HL-60 (cell line): ENCODE data around the gene PPP6C.
"Not testable (repeated sequence)": the region's sequence is repeated elsewhere in the genome, so short reads cannot be mapped to it uniquely, and the experiment has no call there.

Experiments used
- DNase-seq, 2 experiments: peaks; one replicate each; pipeline ENCODE4 v3.0.0-alpha.2; 2010 to 2020; ENCODE audit warnings: low read depth in 1 of 2, low spot score in 1 of 2
- H3K27ac ChIP-seq: fragments of 250-450 bp; sonication (Bioruptor Pico); replicated peaks from 2 replicates; pipeline ENCODE4 v1.5.1; 2020; ENCODE audit warnings: mild to moderate bottlenecking, moderate library complexity
- H3K27me3 ChIP-seq: fragments of 250-450 bp; sonication (Bioruptor Pico); 2 replicates; pipeline ENCODE4 v1.5.1; 2021; ENCODE audit warnings: mild to moderate bottlenecking, moderate library complexity; ENCODE audit not compliant: insufficient read depth, poor library complexity, severe bottlenecking
- H3K4me3 ChIP-seq: replicated peaks from 2 replicates; pipeline ENCODE4 v1.5.1; 2011; ENCODE audit warnings: mild to moderate bottlenecking, control low read depth, low read length; ENCODE audit not compliant: insufficient read depth
- GABPA ChIP-seq: IDR thresholded peaks from 2 replicates; pipeline ENCODE4 v1.6.1; 2012; ENCODE audit warnings: low read depth
- POLR2AphosphoS5 ChIP-seq: IDR thresholded peaks from 2 replicates; pipeline ENCODE4 v1.6.1; 2012; ENCODE audit warnings: low read depth
- REST ChIP-seq: IDR thresholded peaks from 2 replicates; pipeline ENCODE4 v1.6.1; 2012; ENCODE audit warnings: low read depth; ENCODE audit not compliant: insufficient replicate concordance
- SPI1 ChIP-seq: IDR thresholded peaks from 2 replicates; pipeline ENCODE4 v1.6.1; 2012; ENCODE audit warnings: low read depth, mild to moderate bottlenecking, borderline replicate concordance
- TF ChIP-seq, protein P1 (sequence below): IDR thresholded peaks from one replicate; pipeline ENCODE4 v1.5.1; 2011; ENCODE audit warnings: low read length, control low read depth, inconsistent platforms; ENCODE audit not compliant: insufficient read depth

The PPP6C gene

GRCh38 chr9:125172031-125172755, 17.4 kb downstream of the PPP6C start:
- no peaks in the 10 kb centered on the region for H3K27me3 ChIP-seq
- no peak overlapping the region for H3K4me3 ChIP-seq
- peak; percentile 19; the same call in 1 of the 2 replicates for TF ChIP-seq SPI1
- no peak for TF ChIP-seq POLR2AphosphoS5
- no peak for TF ChIP-seq REST
- TF ChIP-seq, protein P1, sequence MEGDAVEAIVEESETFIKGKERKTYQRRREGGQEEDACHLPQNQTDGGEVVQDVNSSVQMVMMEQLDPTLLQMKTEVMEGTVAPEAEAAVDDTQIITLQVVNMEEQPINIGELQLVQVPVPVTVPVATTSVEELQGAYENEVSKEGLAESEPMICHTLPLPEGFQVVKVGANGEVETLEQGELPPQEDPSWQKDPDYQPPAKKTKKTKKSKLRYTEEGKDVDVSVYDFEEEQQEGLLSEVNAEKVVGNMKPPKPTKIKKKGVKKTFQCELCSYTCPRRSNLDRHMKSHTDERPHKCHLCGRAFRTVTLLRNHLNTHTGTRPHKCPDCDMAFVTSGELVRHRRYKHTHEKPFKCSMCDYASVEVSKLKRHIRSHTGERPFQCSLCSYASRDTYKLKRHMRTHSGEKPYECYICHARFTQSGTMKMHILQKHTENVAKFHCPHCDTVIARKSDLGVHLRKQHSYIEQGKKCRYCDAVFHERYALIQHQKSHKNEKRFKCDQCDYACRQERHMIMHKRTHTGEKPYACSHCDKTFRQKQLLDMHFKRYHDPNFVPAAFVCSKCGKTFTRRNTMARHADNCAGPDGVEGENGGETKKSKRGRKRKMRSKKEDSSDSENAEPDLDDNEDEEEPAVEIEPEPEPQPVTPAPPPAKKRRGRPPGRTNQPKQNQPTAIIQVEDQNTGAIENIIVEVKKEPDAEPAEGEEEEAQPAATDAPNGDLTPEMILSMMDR = no peak
- no peak for TF ChIP-seq GABPA
- no peak overlapping the region for H3K27ac ChIP-seq
- DNase-seq = no peak

DNA sequence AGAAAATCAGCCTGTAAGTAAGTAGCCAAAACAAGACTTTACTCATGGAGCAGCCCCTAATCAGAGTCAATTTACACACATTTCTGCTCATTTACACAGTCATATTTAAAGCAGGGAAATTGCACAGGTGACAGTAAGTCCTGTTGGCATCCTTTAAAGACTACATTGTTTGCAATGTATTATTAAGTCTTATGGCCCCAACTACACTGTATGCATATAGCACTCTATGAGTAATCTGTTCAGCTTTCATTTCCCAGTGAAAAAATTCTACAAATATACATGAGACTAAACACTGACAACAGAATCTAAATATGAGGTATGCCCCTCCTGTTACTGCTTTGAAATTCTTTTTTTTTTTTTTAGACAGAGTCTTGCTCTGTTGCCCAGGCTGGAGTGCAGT, 19.7 kb downstream of the PPP6C start:
- TF ChIP-seq, protein P1 = no peak
- no peak for TF ChIP-seq SPI1
- no peak for TF ChIP-seq REST
- no peak for TF ChIP-seq GABPA
- TF ChIP-seq POLR2AphosphoS5 = no peak
- no peak overlapping the region for H3K27ac ChIP-seq
- no peaks in the 10 kb centered on the region for H3K27me3 ChIP-seq
- no peak overlapping the region for H3K4me3 ChIP-seq
- DNase-seq = no peak

DNA sequence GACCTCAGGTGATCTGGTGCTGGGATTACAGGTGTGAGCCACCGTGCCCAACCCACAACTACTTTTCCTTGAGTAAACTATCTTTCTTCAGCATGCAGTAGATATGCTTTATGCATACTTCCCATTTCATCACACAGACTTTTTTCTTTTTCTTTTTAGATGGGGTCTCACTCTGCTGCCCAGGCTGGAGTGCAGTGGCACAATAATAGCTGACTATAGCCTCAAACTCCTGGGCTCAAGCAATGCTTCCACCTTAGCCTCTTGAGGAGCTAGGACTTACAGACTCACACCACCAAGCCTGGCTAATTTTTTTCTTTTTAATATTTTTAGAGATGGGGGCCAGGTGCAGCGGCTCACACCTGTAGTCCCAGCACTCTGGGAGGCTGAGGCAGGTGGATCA, 22.8 kb downstream of the PPP6C start:
- no peaks in the 10 kb centered on the region for H3K27me3 ChIP-seq
- no peak overlapping the region for H3K4me3 ChIP-seq
- TF ChIP-seq POLR2AphosphoS5 (no peak), SPI1 (no peak), REST (no peak), GABPA (no peak)
- TF ChIP-seq, protein P1 = no peak
- no peak overlapping the region for H3K27ac ChIP-seq
- DNase-seq = no peak

- not testable (repeated sequence) for DNase-seq, H3K27ac ChIP-seq, H3K27me3 ChIP-seq, H3K4me3 ChIP-seq
Measured at GRCh38 chr9:125162891-125163290, 26.7 kb downstream of the PPP6C start.
